Measurements from ENCODE around the gene EIF5. TPM values are rescaled to one million over a fixed set of nuclear protein-coding genes. Genes with fewer than 3 reads are reported as not detected.

The EIF5 gene
- total RNA-seq, 1 experiment from 2014 or later = 238 TPM

GRCh38 chr14:103377522-103378037 lies 43.5 kb downstream of the EIF5 start:
- Histone ChIP-seq H3K4me3 (ENCODE audit: low read depth in 2 of 2, low read length in 2 of 2) (no peak overlapping the region), H3K4me1 (ENCODE audit: control insufficient read depth, insufficient read depth, low read length) (no peaks in the 10 kb centered on the region; the same call in 1 of the 2 replicates), H3K27ac (ENCODE audit: low read length) (no peak overlapping the region), H3K36me3 (ENCODE audit: control insufficient read depth, insufficient read depth, low read length) (no peaks in the 10 kb centered on the region), H3K27me3 (ENCODE audit: control insufficient read depth, insufficient read depth, low read length) (no peaks in the 10 kb centered on the region), H3K9me3 (ENCODE audit: control insufficient read depth, insufficient read depth, low read depth, low read length) (no peaks in the 10 kb centered on the region)
- TF ChIP-seq, protein P1, sequence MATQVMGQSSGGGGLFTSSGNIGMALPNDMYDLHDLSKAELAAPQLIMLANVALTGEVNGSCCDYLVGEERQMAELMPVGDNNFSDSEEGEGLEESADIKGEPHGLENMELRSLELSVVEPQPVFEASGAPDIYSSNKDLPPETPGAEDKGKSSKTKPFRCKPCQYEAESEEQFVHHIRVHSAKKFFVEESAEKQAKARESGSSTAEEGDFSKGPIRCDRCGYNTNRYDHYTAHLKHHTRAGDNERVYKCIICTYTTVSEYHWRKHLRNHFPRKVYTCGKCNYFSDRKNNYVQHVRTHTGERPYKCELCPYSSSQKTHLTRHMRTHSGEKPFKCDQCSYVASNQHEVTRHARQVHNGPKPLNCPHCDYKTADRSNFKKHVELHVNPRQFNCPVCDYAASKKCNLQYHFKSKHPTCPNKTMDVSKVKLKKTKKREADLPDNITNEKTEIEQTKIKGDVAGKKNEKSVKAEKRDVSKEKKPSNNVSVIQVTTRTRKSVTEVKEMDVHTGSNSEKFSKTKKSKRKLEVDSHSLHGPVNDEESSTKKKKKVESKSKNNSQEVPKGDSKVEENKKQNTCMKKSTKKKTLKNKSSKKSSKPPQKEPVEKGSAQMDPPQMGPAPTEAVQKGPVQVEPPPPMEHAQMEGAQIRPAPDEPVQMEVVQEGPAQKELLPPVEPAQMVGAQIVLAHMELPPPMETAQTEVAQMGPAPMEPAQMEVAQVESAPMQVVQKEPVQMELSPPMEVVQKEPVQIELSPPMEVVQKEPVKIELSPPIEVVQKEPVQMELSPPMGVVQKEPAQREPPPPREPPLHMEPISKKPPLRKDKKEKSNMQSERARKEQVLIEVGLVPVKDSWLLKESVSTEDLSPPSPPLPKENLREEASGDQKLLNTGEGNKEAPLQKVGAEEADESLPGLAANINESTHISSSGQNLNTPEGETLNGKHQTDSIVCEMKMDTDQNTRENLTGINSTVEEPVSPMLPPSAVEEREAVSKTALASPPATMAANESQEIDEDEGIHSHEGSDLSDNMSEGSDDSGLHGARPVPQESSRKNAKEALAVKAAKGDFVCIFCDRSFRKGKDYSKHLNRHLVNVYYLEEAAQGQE (IDR thresholded peaks at IDR 0.05; ENCODE audit: insufficient read depth in 1 of 2, low read depth in 2 of 2, low read length in 1 of 2) = no peak
- no peak for TF ChIP-seq POLR2AphosphoS5 (IDR thresholded peaks at IDR 0.05; ENCODE audit: low read depth, low read length)
- TF ChIP-seq, protein P2, sequence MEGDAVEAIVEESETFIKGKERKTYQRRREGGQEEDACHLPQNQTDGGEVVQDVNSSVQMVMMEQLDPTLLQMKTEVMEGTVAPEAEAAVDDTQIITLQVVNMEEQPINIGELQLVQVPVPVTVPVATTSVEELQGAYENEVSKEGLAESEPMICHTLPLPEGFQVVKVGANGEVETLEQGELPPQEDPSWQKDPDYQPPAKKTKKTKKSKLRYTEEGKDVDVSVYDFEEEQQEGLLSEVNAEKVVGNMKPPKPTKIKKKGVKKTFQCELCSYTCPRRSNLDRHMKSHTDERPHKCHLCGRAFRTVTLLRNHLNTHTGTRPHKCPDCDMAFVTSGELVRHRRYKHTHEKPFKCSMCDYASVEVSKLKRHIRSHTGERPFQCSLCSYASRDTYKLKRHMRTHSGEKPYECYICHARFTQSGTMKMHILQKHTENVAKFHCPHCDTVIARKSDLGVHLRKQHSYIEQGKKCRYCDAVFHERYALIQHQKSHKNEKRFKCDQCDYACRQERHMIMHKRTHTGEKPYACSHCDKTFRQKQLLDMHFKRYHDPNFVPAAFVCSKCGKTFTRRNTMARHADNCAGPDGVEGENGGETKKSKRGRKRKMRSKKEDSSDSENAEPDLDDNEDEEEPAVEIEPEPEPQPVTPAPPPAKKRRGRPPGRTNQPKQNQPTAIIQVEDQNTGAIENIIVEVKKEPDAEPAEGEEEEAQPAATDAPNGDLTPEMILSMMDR (IDR thresholded peaks at IDR 0.05) = no peak
- no peak for TF ChIP-seq TCF7L2 (IDR thresholded peaks at IDR 0.05; ENCODE audit: low read depth, low read length)
- TF ChIP-seq SIN3A (IDR thresholded peaks at IDR 0.05; ENCODE audit: borderline replicate concordance, insufficient read depth, low read depth, low read length) = no peak
- intact Hi-C loops (cut with micrococcal nuclease; ENCODE audit: unreplicated experiment) = no loop called here
- ChIA-PET CTCF (no interaction called here), POLR2A (no interaction called here)
- in situ Hi-C loops (cut with HindIII; ENCODE audit: low pct_unique_long_range_greater_than_20kb, low sequenced_read_pairs) = no loop called here
- ATAC-seq = no peak
- BruUV-seq (replicated peaks) = no TSS peak
- DNase-seq (ENCODE audit: low read depth, low spot score) = no peak

GRCh38 chr14:103378038-103378854 lies 44.2 kb downstream of the EIF5 start:
- in situ Hi-C loops (cut with HindIII; ENCODE audit: low pct_unique_long_range_greater_than_20kb, low sequenced_read_pairs) (no loop called here), intact Hi-C loops (cut with micrococcal nuclease; ENCODE audit: unreplicated experiment) (no loop called here)
- Histone ChIP-seq H3K9me3 (ENCODE audit: control insufficient read depth, insufficient read depth, low read depth, low read length) (no peaks in the 10 kb centered on the region), H3K36me3 (ENCODE audit: control insufficient read depth, insufficient read depth, low read length) (no peaks in the 10 kb centered on the region), H3K4me1 (ENCODE audit: control insufficient read depth, insufficient read depth, low read length) (no peaks in the 10 kb centered on the region), H3K4me3 (ENCODE audit: low read depth in 2 of 2, low read length in 2 of 2) (no peak overlapping the region), H3K27me3 (ENCODE audit: control insufficient read depth, insufficient read depth, low read length) (no peaks in the 10 kb centered on the region), H3K27ac (ENCODE audit: low read length) (no peak overlapping the region)
- POLR2A ChIA-PET = interaction anchor here (0.5 kb wide), 1 partner anchor 1107 kb away, joined by 7 read pairs; no protein-coding TSS in a partner anchor
- no TSS peak for BruUV-seq (replicated peaks)
- DNase-seq (ENCODE audit: low read depth, low spot score) = no peak
- TF ChIP-seq, protein P1 (IDR thresholded peaks at IDR 0.05; ENCODE audit: insufficient read depth in 1 of 2, low read depth in 2 of 2, low read length in 1 of 2) = no peak
- TF ChIP-seq TCF7L2 (IDR thresholded peaks at IDR 0.05; ENCODE audit: low read depth, low read length) = no peak
- TF ChIP-seq POLR2AphosphoS5 (IDR thresholded peaks at IDR 0.05; ENCODE audit: low read depth, low read length) = no peak
- TF ChIP-seq, protein P2 (IDR thresholded peaks at IDR 0.05) = no peak
- no peak for TF ChIP-seq SIN3A (IDR thresholded peaks at IDR 0.05; ENCODE audit: borderline replicate concordance, insufficient read depth, low read depth, low read length)
- peak; percentile 40 for ATAC-seq
- CTCF ChIA-PET = no interaction called here
